Limb (tissue), 2 donors: Measurements from ENCODE around the gene MRO.

Experiments used
- DNase-seq, 2 donors: peaks; one replicate each; pipeline ENCODE4 v3.0.0-alpha.2; 2016; ENCODE audit errors: extremely low spot score in 2 of 2

The MRO gene

DNA sequence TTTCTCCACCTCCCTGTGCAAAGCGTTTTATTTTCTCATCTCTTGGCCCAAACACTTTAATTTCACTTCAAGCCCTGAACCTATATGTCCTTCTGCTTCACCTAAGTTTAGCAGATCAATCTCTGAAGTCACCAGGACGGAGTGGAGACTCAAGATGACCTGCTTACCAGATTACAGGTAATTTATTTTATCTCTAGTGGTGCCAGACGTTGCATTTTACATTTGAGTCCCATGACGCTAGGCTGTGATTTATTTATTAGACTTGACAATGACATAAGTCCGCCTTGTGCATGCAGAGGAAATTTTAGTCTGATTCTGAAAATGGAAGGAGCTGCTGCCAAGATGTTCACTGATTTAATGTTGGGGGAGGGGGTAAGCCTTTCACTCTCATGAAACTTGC lies 73.9 kb downstream of the MRO start:
- DNase-seq, result no peak
